ENCODE results near the gene HSP90AB1. TPM values are rescaled to one million over a fixed set of nuclear protein-coding genes. Genes with fewer than 3 reads are reported as not detected.

HSP90AB1 gene
- total RNA-seq, 1 experiment from 2014 or later, result 1,986 TPM

GRCh38 chr6:44221291-44221960 lies 25.5 kb upstream of the HSP90AB1 start:
- no peak overlapping the region for H3K9ac ChIP-seq (ENCODE audit: extremely low read depth, insufficient read length, low read length)
- H3K4ac ChIP-seq (ENCODE audit: low read depth, low read length), result no peak overlapping the region
- peak overlapping the region; percentile 25 to 85 (median 81); a peak in 5 of 7 replicates for H3K27ac Mint-ChIP-seq
- H3K9me3 ChIP-seq (ENCODE audit: control insufficient read depth, low read depth, low read length), result no peaks in the 10 kb centered on the region
- no peak overlapping the region for H2AFZ ChIP-seq (ENCODE audit: low read length)
- H3K27me3 ChIP-seq (ENCODE audit: insufficient read depth, low read length), result no peaks in the 10 kb centered on the region
- H3K14ac ChIP-seq (ENCODE audit: insufficient read depth, low read length), result no peak overlapping the region
- peaks cover 0 to 3% (median 2%) of the 10 kb centered on the region in 3 experiments; a peak in 3 of 7 replicates for H3K36me3 Mint-ChIP-seq (ENCODE audit: insufficient read depth in 1 of 3, low read depth in 3 of 3)
- TF ChIP-seq, protein P1, sequence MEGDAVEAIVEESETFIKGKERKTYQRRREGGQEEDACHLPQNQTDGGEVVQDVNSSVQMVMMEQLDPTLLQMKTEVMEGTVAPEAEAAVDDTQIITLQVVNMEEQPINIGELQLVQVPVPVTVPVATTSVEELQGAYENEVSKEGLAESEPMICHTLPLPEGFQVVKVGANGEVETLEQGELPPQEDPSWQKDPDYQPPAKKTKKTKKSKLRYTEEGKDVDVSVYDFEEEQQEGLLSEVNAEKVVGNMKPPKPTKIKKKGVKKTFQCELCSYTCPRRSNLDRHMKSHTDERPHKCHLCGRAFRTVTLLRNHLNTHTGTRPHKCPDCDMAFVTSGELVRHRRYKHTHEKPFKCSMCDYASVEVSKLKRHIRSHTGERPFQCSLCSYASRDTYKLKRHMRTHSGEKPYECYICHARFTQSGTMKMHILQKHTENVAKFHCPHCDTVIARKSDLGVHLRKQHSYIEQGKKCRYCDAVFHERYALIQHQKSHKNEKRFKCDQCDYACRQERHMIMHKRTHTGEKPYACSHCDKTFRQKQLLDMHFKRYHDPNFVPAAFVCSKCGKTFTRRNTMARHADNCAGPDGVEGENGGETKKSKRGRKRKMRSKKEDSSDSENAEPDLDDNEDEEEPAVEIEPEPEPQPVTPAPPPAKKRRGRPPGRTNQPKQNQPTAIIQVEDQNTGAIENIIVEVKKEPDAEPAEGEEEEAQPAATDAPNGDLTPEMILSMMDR (conservative IDR thresholded peaks at IDR 0.05), result peak; percentile 71
- H4K91ac ChIP-seq (ENCODE audit: insufficient read length, low read depth, low read length), result no peak overlapping the region
- H3T11ph ChIP-seq (ENCODE audit: low read length), result no peak overlapping the region
- no peak overlapping the region for H3K18ac ChIP-seq (ENCODE audit: insufficient read length, low read depth, low read length)
- no peak overlapping the region for H4K5ac ChIP-seq (ENCODE audit: insufficient read length, low read depth, low read length)
- no peaks in the 10 kb centered on the region for H4K20me1 ChIP-seq (ENCODE audit: control insufficient read depth, insufficient read depth, insufficient read length)
- no peak overlapping the region for H2BK12ac ChIP-seq (ENCODE audit: insufficient read length, low read depth, low read length)
- H3K4me1 ChIP-seq (ENCODE audit: insufficient read depth, low read length), result peaks cover 22% of the 10 kb centered on the region; the same call in 1 of the 2 replicates
- no peak overlapping the region for H3K56ac ChIP-seq (ENCODE audit: insufficient read length, low read depth, low read length)
- peak overlapping the region in 1 of 2 experiments; percentile 54; a peak in 3 of 5 replicates for H3K4me3 Mint-ChIP-seq
- peaks cover 17% of the 10 kb centered on the region; the same call in 1 of the 2 replicates for H3K79me2 ChIP-seq (ENCODE audit: insufficient read depth, low read length)
- H3K79me1 ChIP-seq (ENCODE audit: insufficient read depth, low read depth, low read length, poor library complexity, severe bottlenecking), result peaks cover 17% of the 10 kb centered on the region
- no peak overlapping the region for H2BK15ac ChIP-seq (ENCODE audit: low read depth, low read length)
- DNase-seq, result peak; percentile 80
- H4K8ac ChIP-seq (replicated peaks; ENCODE audit: insufficient read length, low read depth, low read length), result no peak overlapping the region
- H2BK5ac ChIP-seq (ENCODE audit: insufficient read length, low read length), result no peak overlapping the region
- no peak overlapping the region for H3K27ac ChIP-seq (ENCODE audit: insufficient read length, low read depth, low read length)
- no peaks in the 10 kb centered on the region; a peak in 1 of 5 replicates for H3K9me3 Mint-ChIP-seq
- H2BK20ac ChIP-seq (ENCODE audit: low read depth, low read length, poor library complexity, severe bottlenecking), result no peak overlapping the region
- no peak overlapping the region for H3K4me2 ChIP-seq (ENCODE audit: insufficient read depth, insufficient read length, low read length)
- peaks cover 22% of the 10 kb centered on the region for H3K23me2 ChIP-seq (ENCODE audit: insufficient read length, low read depth, low read length, poor library complexity, severe bottlenecking)
- no peak overlapping the region for H2AK5ac ChIP-seq (ENCODE audit: insufficient read length, low read length)
- peaks cover 3% of the 10 kb centered on the region for H3K27me3 Mint-ChIP-seq (ENCODE audit: low read depth)
- no CpG with 5 or more reads among the region's 4 CpGs for WGBS (ENCODE audit: extremely low coverage, insufficient read length, low lambda C conversion rate)
- H2BK120ac ChIP-seq (ENCODE audit: low read depth, low read length, poor library complexity, severe bottlenecking), result no peak overlapping the region
- H3K23ac ChIP-seq (ENCODE audit: insufficient read length, low read depth, low read length), result no peak overlapping the region
- peaks cover 70 to 72% of the 10 kb centered on the region in 2 experiments for H3K4me1 Mint-ChIP-seq
